Endothelial cell of umbilical vein (primary cell): ENCODE measurements around the gene MRPL17. TPM values are rescaled to one million over a fixed set of nuclear protein-coding genes. Genes with fewer than 3 reads are reported as not detected.

Source experiments
- BruUV-seq: library from RNA; stranded (reverse); fragments of 400-500 nt; replicated peaks from 2 replicates; lab custom pipeline; 2021; lab: Mats Ljungman, UMichigan
- CTCF ChIA-PET: fragments of 300-600, 350-600 bp; sonication (Branson Sonifier 250); formaldehyde crosslinking; loops from one replicate; lab custom pipeline; 2021; ENCODE audit warnings: antibody characterized with exemption, inconsistent platforms; lab: Charles Lee
- POLR2A ChIA-PET: fragments of 300-600, 350-600 bp; sonication (Branson Sonifier 250); formaldehyde crosslinking; loops from one replicate; lab custom pipeline; 2021; ENCODE audit warnings: antibody characterized with exemption, inconsistent platforms; lab: Charles Lee
- DNase-seq: peaks from one replicate; pipeline ENCODE4 v3.0.0-alpha.2; 2011; ENCODE audit warnings: low read depth, low spot score
- FAIRE-seq: peaks from 2 replicates; lab custom pipeline; 2011; peaks lifted over from hg19 to GRCh38; lab: Jason Lieb, UNC
- H2AFZ ChIP-seq: 2 replicates; pipeline ENCODE4 v1.6.0; 2012; ENCODE audit warnings: low read depth, low read length, control low read depth, inconsistent platforms
- H3K27ac ChIP-seq: 2 replicates; pipeline ENCODE4 v1.5.1; 2011; ENCODE audit warnings: low read depth, mild to moderate bottlenecking, control low read depth, low read length, moderate library complexity; ENCODE audit not compliant: insufficient read depth
- H3K27me3 ChIP-seq, 2 experiments: 2 replicates each; pipeline versions ENCODE4 v1.6.0 to v1.6.1; 2011; ENCODE audit warnings: low read length in 2 of 2, mixed read lengths in 1 of 2; ENCODE audit not compliant: control insufficient read depth in 2 of 2, insufficient read depth in 2 of 2
- H3K36me3 ChIP-seq, 2 experiments: 2 replicates in 1 of 2; 3 replicates in 1 of 2; pipeline ENCODE4 v1.5.1; 2011; ENCODE audit warnings: low read length in 2 of 2, mild to moderate bottlenecking in 1 of 2, moderate library complexity in 1 of 2; ENCODE audit not compliant: control insufficient read depth in 2 of 2, insufficient read depth in 2 of 2; ENCODE audit errors: extremely low read depth in 1 of 2
- H3K4me1 ChIP-seq: 3 replicates; pipeline ENCODE4 v1.5.1; 2011; ENCODE audit warnings: mild to moderate bottlenecking, low read length; ENCODE audit not compliant: control insufficient read depth, insufficient read depth; ENCODE audit errors: extremely low read depth
- H3K4me2 ChIP-seq: 2 replicates; pipeline ENCODE4 v1.6.1; 2011; ENCODE audit warnings: low read length, control low read depth, mixed read lengths; ENCODE audit not compliant: insufficient read depth
- H3K4me3 ChIP-seq, 3 experiments: fragments of 200-600 bp in 1 of 3; sonication (generic), shearing (Covaris generic) in 1 of 3; replicated peaks in 1 of 3; 2 replicates each; pipeline ENCODE4 v1.5.1; 2011 to 2016; ENCODE audit warnings: control low read depth in 3 of 3, low read length in 3 of 3, mild to moderate bottlenecking in 2 of 3, inconsistent platforms in 1 of 3, low read depth in 1 of 3, moderate library complexity in 1 of 3; ENCODE audit not compliant: insufficient read depth in 1 of 3
- H3K79me2 ChIP-seq: 2 replicates; pipeline ENCODE4 v1.6.0; 2012; ENCODE audit warnings: low read length, inconsistent platforms; ENCODE audit not compliant: control insufficient read depth, insufficient read depth
- H3K9ac ChIP-seq: replicated peaks from 2 replicates; pipeline ENCODE3; 2011; ENCODE audit warnings: low read length, control low read depth; ENCODE audit not compliant: insufficient read depth; ENCODE audit errors: extremely low read depth
- H3K9me1 ChIP-seq: replicated peaks from 3 replicates; pipeline ENCODE4 v1.6.0; 2011; ENCODE audit warnings: mild to moderate bottlenecking, low read length; ENCODE audit not compliant: control insufficient read depth, insufficient read depth; ENCODE audit errors: extremely low read depth
- H3K9me3 ChIP-seq: replicated peaks from 2 replicates; pipeline ENCODE4 v1.5.1; 2012; ENCODE audit warnings: low read length, inconsistent platforms; ENCODE audit not compliant: control insufficient read depth, insufficient read depth
- H4K20me1 ChIP-seq: replicated peaks from 2 replicates; pipeline ENCODE3; 2011; ENCODE audit warnings: mild to moderate bottlenecking, low read length; ENCODE audit not compliant: control insufficient read depth, insufficient read depth; ENCODE audit errors: extremely low read depth
- EZH2 ChIP-seq: IDR thresholded peaks from 2 replicates; pipeline ENCODE4 v1.6.1; 2012; ENCODE audit warnings: borderline replicate concordance, low read depth, mild to moderate bottlenecking, moderate library complexity, low read length, inconsistent platforms; ENCODE audit not compliant: severe bottlenecking
- FOS ChIP-seq: IDR thresholded peaks from 2 replicates; pipeline ENCODE4 v1.6.1; 2011; ENCODE audit warnings: mild to moderate bottlenecking, low read length, moderate library complexity, borderline replicate concordance; ENCODE audit not compliant: insufficient read depth
- GATA2 ChIP-seq: IDR thresholded peaks from 2 replicates; pipeline ENCODE4 v1.7.0; 2011; ENCODE audit warnings: low read depth, mild to moderate bottlenecking, moderate library complexity, mixed read lengths, low read length; ENCODE audit not compliant: insufficient read length, insufficient read depth
- JUN ChIP-seq: IDR thresholded peaks from 2 replicates; pipeline ENCODE4 v1.6.1; 2011; ENCODE audit warnings: borderline replicate concordance, low read depth; ENCODE audit not compliant: insufficient read length, insufficient read depth
- MYC ChIP-seq: IDR thresholded peaks from one replicate; pipeline ENCODE4 v1.6.1; 2011; ENCODE audit warnings: mild to moderate bottlenecking, low read depth, low read length
- POLR2A ChIP-seq: IDR thresholded peaks from 2 replicates; pipeline ENCODE4 v1.6.1; 2012; ENCODE audit warnings: low read depth, mild to moderate bottlenecking, control low read depth, low read length
- POLR2AphosphoS5 ChIP-seq: IDR thresholded peaks from 2 replicates; pipeline ENCODE4 v1.6.1; 2012; ENCODE audit warnings: low read depth, mild to moderate bottlenecking, control low read depth, low read length, moderate library complexity; ENCODE audit not compliant: insufficient read depth
- dilution Hi-C: fragments of 300-500 bp; cut with MboI; formaldehyde crosslinking; loops from one replicate; pipeline ENCODE4 v1.15.0; 2019; ENCODE audit warnings: low sequenced_read_pairs; ENCODE audit not compliant: extremely low pct_ligation_motif_present
- intact Hi-C: fragments of 100-400 bp; cut with micrococcal nuclease; formaldehyde crosslinking; loops from one replicate; pipeline ENCODE4 v1.10.0; 2022
- polyA plus RNA-seq, 4 experiments: library from polyadenylated mRNA; depleted of rRNA in 3 of 4; stranded (reverse) in 3 of 4; unstranded in 1 of 4; fragments of >200 nt; gene quantifications; 2 replicates each; pipeline versions ENCODE4 v1.2.1 to v1.2.3, GENCODE V29; 2011 to 2012; ENCODE audit warnings: missing spikeins in 1 of 4
- total RNA-seq: library from RNA; stranded (reverse); gene quantifications from 2 replicates; pipeline ENCODE4 v1.2.3, GENCODE V29; 2021
- TF ChIP-seq, protein P1 (sequence below): IDR thresholded peaks from 2 replicates; pipeline ENCODE4 v1.6.1; 2011; ENCODE audit not compliant: insufficient read depth, insufficient read length
- TF ChIP-seq, protein P2 (sequence below), 2 donors: IDR thresholded peaks; 1 replicate in 1 of 2; 2 replicates in 1 of 2; pipeline ENCODE4 v1.5.1; 2011; ENCODE audit warnings: low read length in 2 of 2, mild to moderate bottlenecking in 2 of 2, moderate library complexity in 2 of 2, control low read depth in 1 of 2, inconsistent platforms in 1 of 2, low read depth in 1 of 2; ENCODE audit not compliant: insufficient read depth in 1 of 2; ENCODE audit errors: extremely low read depth in 1 of 2

Gene MRPL17
- total and polyA plus RNA-seq, 2 donors (not counting 3 experiments of a cell fraction or from before 2014, with no cell fraction given): 67.6 to 87.2 TPM

DNA sequence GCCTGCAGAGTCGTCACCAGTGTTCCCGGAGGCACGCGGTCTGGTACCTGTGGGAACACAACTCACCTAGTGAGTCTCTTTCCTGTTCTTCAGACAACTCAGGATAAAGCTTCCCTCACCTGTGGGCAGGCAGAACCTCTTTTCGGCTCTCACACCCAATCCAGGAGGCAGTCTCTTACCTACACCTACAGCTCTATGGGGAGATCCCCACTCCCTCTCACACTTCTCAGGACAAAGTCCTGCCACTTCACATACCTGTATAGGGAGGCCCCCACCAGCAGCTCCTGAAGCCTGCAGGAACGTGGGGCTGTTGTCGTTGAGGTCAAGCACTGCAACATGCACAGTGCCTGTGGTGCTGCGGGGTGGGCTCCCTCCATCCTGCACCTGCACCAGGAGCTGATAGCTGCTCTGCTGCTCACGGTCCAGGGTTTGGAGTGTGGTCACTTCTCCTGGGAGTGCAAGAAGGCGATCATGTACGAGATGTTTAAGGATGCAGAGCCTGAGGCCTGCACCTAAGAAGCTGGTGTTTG, 51.7 kb downstream of the MRPL17 start:
- dilution Hi-C loops: no loop called here
- Histone ChIP-seq H3K4me2 (no peak overlapping the region), H3K27ac (no peak overlapping the region), H3K79me2 (no peaks in the 10 kb centered on the region), H3K9me3 (no peaks in the 10 kb centered on the region), H3K4me1 (peaks cover 24% of the 10 kb centered on the region), H3K9ac (no peak overlapping the region), H2AFZ (no peak overlapping the region), H3K4me3 (no peak overlapping the region), H4K20me1 (no peaks in the 10 kb centered on the region), H3K27me3 (no peaks in the 10 kb centered on the region), H3K36me3 (peaks cover 2 to 60% of the 10 kb centered on the region in 2 experiments), H3K9me1 (no peaks in the 10 kb centered on the region)
- TF ChIP-seq, protein P1, sequence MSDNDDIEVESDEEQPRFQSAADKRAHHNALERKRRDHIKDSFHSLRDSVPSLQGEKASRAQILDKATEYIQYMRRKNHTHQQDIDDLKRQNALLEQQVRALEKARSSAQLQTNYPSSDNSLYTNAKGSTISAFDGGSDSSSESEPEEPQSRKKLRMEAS: no peak
- no peak for TF ChIP-seq JUN
- no peak for TF ChIP-seq FOS
- no peak for TF ChIP-seq POLR2A
- TF ChIP-seq, protein P2, sequence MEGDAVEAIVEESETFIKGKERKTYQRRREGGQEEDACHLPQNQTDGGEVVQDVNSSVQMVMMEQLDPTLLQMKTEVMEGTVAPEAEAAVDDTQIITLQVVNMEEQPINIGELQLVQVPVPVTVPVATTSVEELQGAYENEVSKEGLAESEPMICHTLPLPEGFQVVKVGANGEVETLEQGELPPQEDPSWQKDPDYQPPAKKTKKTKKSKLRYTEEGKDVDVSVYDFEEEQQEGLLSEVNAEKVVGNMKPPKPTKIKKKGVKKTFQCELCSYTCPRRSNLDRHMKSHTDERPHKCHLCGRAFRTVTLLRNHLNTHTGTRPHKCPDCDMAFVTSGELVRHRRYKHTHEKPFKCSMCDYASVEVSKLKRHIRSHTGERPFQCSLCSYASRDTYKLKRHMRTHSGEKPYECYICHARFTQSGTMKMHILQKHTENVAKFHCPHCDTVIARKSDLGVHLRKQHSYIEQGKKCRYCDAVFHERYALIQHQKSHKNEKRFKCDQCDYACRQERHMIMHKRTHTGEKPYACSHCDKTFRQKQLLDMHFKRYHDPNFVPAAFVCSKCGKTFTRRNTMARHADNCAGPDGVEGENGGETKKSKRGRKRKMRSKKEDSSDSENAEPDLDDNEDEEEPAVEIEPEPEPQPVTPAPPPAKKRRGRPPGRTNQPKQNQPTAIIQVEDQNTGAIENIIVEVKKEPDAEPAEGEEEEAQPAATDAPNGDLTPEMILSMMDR (IDR thresholded peaks at IDR 0.05; ENCODE audit: extremely low read depth in 1 of 2, insufficient read depth in 1 of 2, low read depth in 1 of 2, low read length in 2 of 2): no peak
- no peak for TF ChIP-seq POLR2AphosphoS5
- TF ChIP-seq MYC: no peak
- TF ChIP-seq GATA2: no peak
- TF ChIP-seq EZH2: no peak
- BruUV-seq: no TSS peak
- POLR2A ChIA-PET: interaction anchor here (0.9 to 1.0 kb wide), 2 partner anchors 13 to 52 kb away, joined by 3 to 4 read pairs; partner anchors contain the start of gene MRPL17
- intact Hi-C loops: no loop called here
- CTCF ChIA-PET: interaction anchor here (0.7 to 1.4 kb wide), 4 partner anchors 10 to 100 kb away, joined by 3 to 4 read pairs (median 3); partner anchors contain the start of gene TPP1
- DNase-seq: no peak
- FAIRE-seq: no peak
